Activated naive CD4-positive, alpha-beta T cell treated with anti-CD3 and anti-CD28 coated beads for 36 hours (primary cell): Measurements from ENCODE around the gene OXSR1. TPM values are rescaled to one million over a fixed set of nuclear protein-coding genes. Genes with fewer than 3 reads are reported as not detected.
"Not testable (repeated sequence)": the region's sequence is repeated elsewhere in the genome, so short reads cannot be mapped to it uniquely, and the experiment has no call there.

Experiments used
- CTCF ChIA-PET: fragments of 350-600 bp; sonication (Branson Sonifier 250); formaldehyde crosslinking; loops from one replicate; lab custom pipeline; 2021; ENCODE audit warnings: antibody characterized with exemption; lab: Charles Lee
- DNase-seq: peaks from one replicate; pipeline ENCODE4 v3.0.0-alpha.2; 2020
- H3K27ac Mint-ChIP-seq: one replicate; pipeline ENCODE4 v1.8.0; 2021; ENCODE audit warnings: mild to moderate bottlenecking, mixed read lengths
- H3K27me3 Mint-ChIP-seq: one replicate; pipeline ENCODE4 v1.8.0; 2021; ENCODE audit warnings: low read depth, mixed read lengths
- H3K36me3 Mint-ChIP-seq: one replicate; pipeline ENCODE4 v1.8.0; 2021; ENCODE audit warnings: low read depth, mixed read lengths
- H3K4me1 Mint-ChIP-seq: one replicate; pipeline ENCODE4 v1.8.0; 2021; ENCODE audit warnings: low read depth, mixed read lengths
- H3K4me3 Mint-ChIP-seq: one replicate; pipeline ENCODE4 v1.8.0; 2021; ENCODE audit warnings: mild to moderate bottlenecking, moderate library complexity, mixed read lengths
- H3K9me3 Mint-ChIP-seq: one replicate; pipeline ENCODE4 v1.8.0; 2021; ENCODE audit warnings: mixed read lengths
- intact Hi-C: fragments of 100-400 bp; cut with micrococcal nuclease; formaldehyde crosslinking; loops from one replicate; pipeline ENCODE4 v1.15.1; 2023
- total RNA-seq, 2 experiments: library from RNA; stranded (reverse); gene quantifications; one replicate each; pipeline ENCODE4 v1.2.3, GENCODE V29; 2021

The OXSR1 gene
- total RNA-seq, 2 experiments from 2014 or later, result 33.8 to 35.0 TPM

DNA sequence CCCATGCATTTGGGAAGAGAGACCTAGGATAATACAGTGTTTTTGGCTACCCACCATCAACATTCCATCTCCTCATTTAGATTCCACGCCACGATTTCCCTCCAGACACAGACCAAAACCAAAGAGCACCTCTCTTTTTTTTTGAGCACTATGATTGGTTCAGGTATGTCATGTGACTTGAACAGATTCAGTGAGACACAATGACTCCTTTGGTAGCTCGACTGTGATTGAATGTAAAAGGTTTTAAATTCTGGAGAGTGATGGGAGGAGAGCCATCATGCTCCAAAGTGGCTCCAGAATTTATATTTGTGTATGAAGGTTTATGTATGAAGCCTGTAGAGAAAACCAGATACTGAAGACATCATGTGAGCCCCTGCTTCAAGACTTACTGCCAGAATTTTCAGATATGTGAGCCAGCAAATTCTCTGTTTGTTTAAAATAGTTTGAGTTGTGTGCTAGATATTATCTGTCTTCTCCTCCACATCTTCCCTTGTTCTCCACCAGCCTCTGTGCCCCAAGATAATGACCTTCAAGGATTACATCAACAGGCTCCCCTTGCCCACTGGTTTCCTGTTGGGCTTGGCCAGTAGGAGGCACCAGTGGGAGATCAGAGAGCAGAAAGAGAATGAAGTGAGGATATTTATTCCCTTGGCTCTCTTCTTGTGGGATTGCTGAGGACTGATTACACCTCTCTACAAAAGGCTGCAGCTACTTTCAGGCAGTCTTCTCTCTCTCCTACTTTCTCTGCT lies 14.4 kb upstream of the OXSR1 start:
- intact Hi-C loops, result loop anchor here (2.0 kb wide), 1 partner anchor 14 kb away; the partner anchor contains the start of gene OXSR1
- no peak overlapping the region for H3K27ac Mint-ChIP-seq
- CTCF ChIA-PET, result no interaction called here

DNA sequence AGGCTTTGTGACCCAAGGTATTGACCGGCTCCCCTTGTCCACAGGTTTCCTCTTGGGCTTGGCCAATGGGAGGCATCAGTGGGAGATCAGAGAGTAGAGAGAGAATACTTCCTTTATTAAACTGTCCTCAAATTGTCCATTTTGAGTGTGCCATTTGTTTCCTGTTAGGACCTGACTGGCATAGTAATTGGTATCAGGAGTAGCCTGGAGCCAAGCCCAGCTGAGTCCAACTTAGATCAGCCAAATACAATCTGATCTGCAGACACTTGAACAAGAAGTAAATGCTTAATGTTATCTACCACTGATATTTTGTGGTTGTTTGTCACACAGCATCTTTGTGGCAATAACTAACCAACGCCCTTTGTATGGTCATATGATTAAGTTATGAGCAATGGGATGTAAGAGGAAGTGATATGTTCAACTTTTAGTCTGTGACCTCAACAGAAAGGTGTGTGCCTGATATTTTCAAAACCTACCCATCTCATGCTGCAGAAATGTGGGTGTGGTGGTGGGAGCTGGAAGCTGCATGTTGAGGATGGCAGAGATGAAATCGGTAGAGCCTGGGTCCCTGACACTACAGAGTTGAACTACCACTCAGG lies 13.6 kb upstream of the OXSR1 start:
- Mint-ChIP-seq H3K9me3 (peaks cover 8% of the 10 kb centered on the region), H3K4me3 (no peak overlapping the region), H3K27ac (no peak overlapping the region), H3K4me1 (peaks cover 41% of the 10 kb centered on the region), H3K36me3 (peaks cover 1% of the 10 kb centered on the region), H3K27me3 (no peaks in the 10 kb centered on the region)
- CTCF ChIA-PET, result interaction anchor here (3.9 kb wide), 1 partner anchor 12 kb away, joined by 19 read pairs; the partner anchor contains the start of gene OXSR1
- intact Hi-C loops, result loop anchor here (2.0 kb wide), 1 partner anchor 13 kb away; the partner anchor contains the start of gene OXSR1
- DNase-seq, result no peak

More for the DNA sequence above, 14.4 kb upstream of the OXSR1 start:
- Mint-ChIP-seq H3K36me3 (peaks cover 1% of the 10 kb centered on the region), H3K4me1 (peaks cover 41% of the 10 kb centered on the region), H3K9me3 (peaks cover 15% of the 10 kb centered on the region), H3K4me3 (no peak overlapping the region), H3K27me3 (no peaks in the 10 kb centered on the region)
- DNase-seq, result no peak

DNA sequence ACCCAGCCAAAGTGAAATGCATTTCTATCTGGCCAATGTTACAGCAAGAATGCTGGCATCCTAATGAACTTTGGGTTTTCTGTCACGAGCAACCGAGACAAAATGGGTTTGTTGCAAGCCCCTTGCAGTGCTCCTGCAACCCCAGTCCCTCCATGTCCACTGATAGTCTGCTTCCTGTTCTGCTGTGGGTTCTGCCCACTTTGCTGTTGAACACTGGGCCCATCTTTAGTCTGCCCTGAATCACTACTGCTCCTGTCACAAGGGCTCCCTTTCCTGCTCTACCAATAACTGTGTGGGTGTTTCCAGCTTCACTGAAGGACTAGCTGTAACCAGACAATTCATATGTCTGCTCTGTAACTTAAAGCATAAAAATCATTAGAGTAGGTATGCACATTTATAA lies 12.7 kb upstream of the OXSR1 start:
- H3K27ac Mint-ChIP-seq, result no peak overlapping the region

DNA sequence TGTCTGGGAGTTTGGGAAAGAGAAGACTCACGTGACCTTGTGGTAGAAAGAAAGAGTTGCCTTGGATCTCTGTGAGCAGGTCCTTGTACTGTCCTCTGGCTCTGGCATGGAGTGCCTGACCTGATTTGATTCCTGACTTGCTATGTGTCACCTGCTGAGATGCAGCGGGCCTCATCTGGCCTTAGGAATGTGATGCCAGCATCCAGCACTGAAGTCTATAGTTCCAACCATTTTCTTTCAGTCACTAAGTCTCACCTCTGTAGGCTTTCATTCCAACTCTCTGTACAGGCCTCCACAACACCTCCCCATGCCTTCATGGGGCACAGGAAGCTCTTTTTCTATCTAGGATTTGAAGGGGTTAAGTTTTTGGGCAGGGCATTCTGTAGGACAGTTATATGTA lies 12.1 kb upstream of the OXSR1 start:
- DNase-seq, result no peak
- H3K36me3 Mint-ChIP-seq, result no peaks in the 10 kb centered on the region
- H3K27me3 Mint-ChIP-seq, result no peaks in the 10 kb centered on the region
- no peaks in the 10 kb centered on the region for H3K9me3 Mint-ChIP-seq
- peaks cover 37% of the 10 kb centered on the region for H3K4me1 Mint-ChIP-seq
- CTCF ChIA-PET, result interaction anchor here (0.8 to 3.9 kb wide), 3 partner anchors 11 to 18 kb away, joined by 3 to 19 read pairs (median 4); partner anchors contain the start of gene OXSR1
- H3K27ac Mint-ChIP-seq, result no peak overlapping the region
- no peak overlapping the region for H3K4me3 Mint-ChIP-seq
- intact Hi-C loops, result no loop called here

More for the DNA sequence above, 12.7 kb upstream of the OXSR1 start:
- H3K4me1 Mint-ChIP-seq, result peaks cover 41% of the 10 kb centered on the region
- peaks cover under 1% of the 10 kb centered on the region for H3K36me3 Mint-ChIP-seq
- no peaks in the 10 kb centered on the region for H3K27me3 Mint-ChIP-seq
- no peak overlapping the region for H3K4me3 Mint-ChIP-seq
- H3K9me3 Mint-ChIP-seq, result peaks cover under 1% of the 10 kb centered on the region
- DNase-seq, result no peak
- intact Hi-C loops, result no loop called here
- CTCF ChIA-PET, result interaction anchor here (1.5 to 3.9 kb wide), 2 partner anchors 12 kb away, joined by 4 to 19 read pairs; partner anchors contain the start of gene OXSR1

DNA sequence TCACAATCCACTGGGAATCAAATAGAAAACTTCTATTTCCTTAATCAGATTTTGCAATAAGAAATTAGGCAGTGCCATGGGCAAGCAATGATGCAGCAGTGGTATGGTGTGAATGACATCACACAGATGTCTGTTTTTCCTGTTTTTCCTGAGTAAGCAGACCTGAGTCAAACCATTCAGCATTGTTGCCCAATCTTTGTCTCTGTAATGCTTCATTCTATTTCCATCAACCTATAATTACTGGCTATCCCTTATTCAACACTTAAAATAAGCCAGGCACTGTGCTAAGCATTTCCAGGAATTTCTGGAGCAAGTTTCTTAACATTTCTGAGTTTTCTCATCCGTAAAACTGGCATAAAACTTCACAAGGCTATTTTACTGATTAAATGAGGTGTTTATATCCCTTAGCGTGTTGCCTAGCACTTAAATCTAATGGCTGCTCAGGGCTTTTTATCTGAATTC lies 11.3 kb upstream of the OXSR1 start:
- no peak for DNase-seq
- H3K4me1 Mint-ChIP-seq, result peaks cover 35% of the 10 kb centered on the region
- H3K36me3 Mint-ChIP-seq, result no peaks in the 10 kb centered on the region
- intact Hi-C loops, result loop anchor here (1.0 kb wide), 2 partner anchors 11 to 17 kb away; partner anchors contain the start of genes ACAA1 and OXSR1
- no peaks in the 10 kb centered on the region for H3K27me3 Mint-ChIP-seq
- no peak overlapping the region for H3K4me3 Mint-ChIP-seq
- H3K9me3 Mint-ChIP-seq, result no peaks in the 10 kb centered on the region
- no peak overlapping the region for H3K27ac Mint-ChIP-seq
- CTCF ChIA-PET, result interaction anchor here (0.6 to 3.9 kb wide), 3 partner anchors 10 to 36 kb away, joined by 3 to 19 read pairs (median 3); partner anchors contain the start of gene OXSR1

DNA sequence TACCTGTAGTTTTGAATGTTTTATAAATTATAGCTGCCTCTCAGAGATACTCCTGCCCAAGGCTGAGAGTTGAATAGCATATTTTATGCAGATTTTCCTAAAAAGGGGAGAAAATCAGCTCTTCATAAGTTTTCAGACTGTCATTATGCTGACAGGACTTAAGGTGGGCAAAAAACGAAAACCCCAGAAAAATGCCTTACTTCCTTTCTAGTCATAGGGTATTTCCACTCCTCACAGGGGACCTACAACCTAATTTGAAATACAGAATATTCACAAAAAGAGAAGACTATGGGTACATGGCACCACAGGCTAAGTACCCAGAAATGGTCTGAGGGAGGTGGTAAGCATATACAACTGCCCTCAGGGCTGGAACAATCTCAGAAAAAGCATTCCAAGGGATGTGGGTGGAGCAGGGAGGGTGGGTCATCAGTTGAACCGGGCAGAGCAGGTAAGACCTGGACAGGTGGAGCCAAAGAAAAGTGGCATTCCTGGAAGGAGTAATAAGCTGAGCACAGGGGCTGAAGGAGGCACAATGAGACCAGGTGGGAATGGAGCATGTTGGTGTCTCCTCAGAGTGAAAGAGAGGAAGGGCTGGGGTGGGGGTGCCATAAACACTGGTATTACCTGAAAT lies 10.6 kb upstream of the OXSR1 start:
- Mint-ChIP-seq H3K4me1 (peaks cover 35% of the 10 kb centered on the region), H3K27me3 (no peaks in the 10 kb centered on the region), H3K4me3 (no peak overlapping the region), H3K36me3 (no peaks in the 10 kb centered on the region), H3K27ac (no peak overlapping the region), H3K9me3 (no peaks in the 10 kb centered on the region)
- DNase-seq, result no peak
- intact Hi-C loops, result loop anchor here (1.0 kb wide), 2 partner anchors 11 to 17 kb away; partner anchors contain the start of genes ACAA1 and OXSR1
- CTCF ChIA-PET, result interaction anchor here (0.6 to 3.9 kb wide), 2 partner anchors 10 to 36 kb away, joined by 3 to 19 read pairs; partner anchors contain the start of gene OXSR1

DNA sequence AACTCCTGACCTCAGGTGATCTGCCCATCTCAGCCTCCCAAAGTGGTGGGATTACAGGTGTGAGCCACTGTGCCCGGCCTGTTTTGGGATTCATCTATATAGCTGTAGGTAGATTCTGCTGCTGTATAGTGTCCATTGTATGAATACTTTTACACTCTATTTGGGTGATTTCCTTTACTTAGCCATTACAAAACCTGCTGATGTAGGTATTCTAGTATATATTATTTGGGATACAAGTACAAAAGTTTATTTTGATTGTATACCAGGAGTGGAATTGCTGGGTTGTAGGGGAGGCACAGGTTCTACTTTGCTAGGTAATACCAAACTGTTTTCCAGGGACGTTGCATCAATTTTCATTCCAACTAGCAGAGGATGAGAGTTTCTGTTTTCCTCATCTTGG lies 9.5 kb upstream of the OXSR1 start:
- H3K27me3 Mint-ChIP-seq, result no peaks in the 10 kb centered on the region
- H3K27ac Mint-ChIP-seq, result no peak overlapping the region
- intact Hi-C loops, result no loop called here
- CTCF ChIA-PET, result interaction anchor here (3.9 kb wide), 1 partner anchor 8 kb away, joined by 19 read pairs; the partner anchor contains the start of gene OXSR1
- no peaks in the 10 kb centered on the region for H3K9me3 Mint-ChIP-seq
- H3K4me3 Mint-ChIP-seq, result no peak overlapping the region
- H3K4me1 Mint-ChIP-seq, result peaks cover 34% of the 10 kb centered on the region
- H3K36me3 Mint-ChIP-seq, result no peaks in the 10 kb centered on the region
- no peak for DNase-seq

DNA sequence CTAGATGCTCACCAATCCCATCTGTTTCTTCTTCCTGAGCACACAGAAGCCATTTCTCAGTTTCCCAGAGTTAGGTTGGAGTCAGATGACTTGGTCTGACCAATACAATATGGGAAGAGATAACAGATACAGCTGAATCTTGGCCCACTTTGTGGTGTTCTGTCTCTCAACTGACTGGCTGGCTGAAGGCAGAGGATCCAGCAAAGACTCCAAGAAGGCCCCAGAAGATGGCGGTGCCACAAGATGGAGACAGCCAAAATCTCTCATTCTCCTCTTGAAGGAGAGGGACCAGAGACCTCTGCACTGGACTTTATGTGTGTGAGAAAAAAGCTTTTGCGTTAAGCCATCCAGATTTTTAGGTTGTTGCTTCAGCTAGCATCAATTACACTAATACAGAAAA lies 8.2 kb upstream of the OXSR1 start:
- no peak overlapping the region for H3K27ac Mint-ChIP-seq
- CTCF ChIA-PET, result interaction anchor here (0.6 kb wide), 1 partner anchor 66 kb away, joined by 3 read pairs; no protein-coding TSS in a partner anchor
- DNase-seq, result no peak
- H3K27me3 Mint-ChIP-seq, result no peaks in the 10 kb centered on the region
- no peak overlapping the region for H3K4me3 Mint-ChIP-seq
- no peaks in the 10 kb centered on the region for H3K9me3 Mint-ChIP-seq
- intact Hi-C loops, result no loop called here
- peaks cover 23% of the 10 kb centered on the region for H3K4me1 Mint-ChIP-seq
- H3K36me3 Mint-ChIP-seq, result no peaks in the 10 kb centered on the region

DNA sequence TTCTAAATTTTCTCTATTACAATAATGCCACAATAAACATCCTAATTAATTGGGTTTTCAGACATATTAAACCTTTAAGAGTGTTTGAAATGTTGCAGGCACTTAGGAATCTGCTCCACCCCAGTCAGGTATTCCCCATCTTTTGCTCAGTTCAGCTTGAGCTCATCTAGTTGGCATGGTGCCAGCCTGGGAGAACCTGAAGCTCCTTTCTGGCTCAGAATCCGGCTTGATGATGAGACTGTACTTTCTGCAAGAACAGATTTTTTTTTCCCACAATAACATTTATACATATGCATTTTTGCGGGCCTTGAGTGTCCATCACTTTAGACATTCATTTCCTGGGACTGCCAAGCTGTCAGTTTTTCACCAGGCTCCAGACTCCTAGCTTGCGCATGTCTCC lies 7.7 kb upstream of the OXSR1 start:
- Mint-ChIP-seq H3K9me3 (no peaks in the 10 kb centered on the region), H3K4me1 (peaks cover 22% of the 10 kb centered on the region), H3K27me3 (no peaks in the 10 kb centered on the region), H3K36me3 (no peaks in the 10 kb centered on the region), H3K27ac (no peak overlapping the region), H3K4me3 (no peak overlapping the region)
- no peak for DNase-seq
- CTCF ChIA-PET, result interaction anchor here (0.5 to 0.6 kb wide), 2 partner anchors 66 to 363 kb away, joined by 3 read pairs; no protein-coding TSS in a partner anchor
- intact Hi-C loops, result no loop called here

DNA sequence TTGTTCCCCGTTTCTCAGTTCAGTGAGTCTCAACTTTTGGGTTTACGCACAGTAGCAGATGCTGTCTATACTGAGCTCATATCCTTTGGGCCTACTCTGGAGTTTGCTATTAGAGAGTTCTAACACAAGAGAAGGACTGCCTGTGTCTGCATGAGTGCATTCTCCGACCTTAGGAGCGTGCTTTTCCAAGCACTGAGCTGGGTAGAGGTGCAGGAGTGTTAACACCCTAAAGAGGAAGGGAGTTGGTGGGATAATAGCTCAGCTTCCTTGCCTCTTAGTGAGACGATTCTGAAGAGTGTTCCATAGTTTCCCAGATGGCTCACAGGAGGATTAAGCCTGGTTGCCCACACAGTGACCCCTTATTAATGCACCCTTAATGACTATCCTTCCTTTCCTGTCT lies 6.9 kb upstream of the OXSR1 start:
- Mint-ChIP-seq H3K4me1 (peaks cover 18% of the 10 kb centered on the region), H3K36me3 (no peaks in the 10 kb centered on the region), H3K27ac (no peak overlapping the region), H3K27me3 (no peaks in the 10 kb centered on the region), H3K4me3 (no peak overlapping the region), H3K9me3 (no peaks in the 10 kb centered on the region)
- intact Hi-C loops, result no loop called here
- no peak for DNase-seq
- CTCF ChIA-PET, result no interaction called here

DNA sequence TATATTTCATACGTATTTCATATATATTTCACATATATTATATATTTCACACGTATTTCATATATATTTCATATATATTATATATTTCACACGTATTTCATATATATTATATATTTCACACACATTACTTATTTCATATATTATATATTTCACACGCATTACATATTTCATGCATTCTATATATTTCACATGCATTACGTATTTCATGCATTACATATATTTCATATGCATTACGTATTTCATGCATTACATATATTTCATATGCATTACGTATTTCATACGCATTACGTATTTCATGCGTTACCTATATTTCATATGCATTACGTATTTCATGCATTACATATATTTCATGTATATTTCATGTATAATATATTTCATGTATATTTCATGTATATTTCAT lies 4.6 kb upstream of the OXSR1 start:
- H3K4me1 Mint-ChIP-seq, H3K4me3 Mint-ChIP-seq, H3K9me3 Mint-ChIP-seq, H3K27me3 Mint-ChIP-seq, H3K36me3 Mint-ChIP-seq, CTCF ChIA-PET, DNase-seq, H3K27ac Mint-ChIP-seq, intact Hi-C loops: not testable (repeated sequence)
